Measurements from ENCODE around the gene TSHZ2.

- no peak for TF ChIP-seq EZH2 (IDR thresholded peaks at IDR 0.05; ENCODE audit: borderline replicate concordance, low read length)
- no peak for TF ChIP-seq CTCF (IDR thresholded peaks at IDR 0.05; ENCODE audit: low read length)
These were observed 47.5 kb upstream of the TSHZ2 start for GRCh38 chr20:52924411-52925271.

All from OCI-LY1 (cell line).